ENCODE measurements around the gene EIPR1.

GRCh38 chr2:3160751-3161330, 216.8 kb downstream of the EIPR1 start:
- TF ChIP-seq CTCF (optimal IDR thresholded peaks at IDR 0.05 in 1 of 3, IDR thresholded peaks at IDR 0.05 in 1 of 3, conservative IDR thresholded peaks at IDR 0.05 in 1 of 3; ENCODE audit: extremely low read depth in 1 of 3, insufficient read depth in 2 of 3, low read length in 3 of 3) (no peak), EZH2 (IDR thresholded peaks at IDR 0.05; ENCODE audit: low read length) (no peak)
